GM12873 (cell line): ENCODE measurements around the gene ADCY10.

Experiments used
- CTCF ChIP-seq: IDR thresholded peaks from 2 replicates; pipeline ENCODE4 v1.5.1; 2012; ENCODE audit warnings: low read depth, mild to moderate bottlenecking, moderate library complexity, low read length, control low read depth; ENCODE audit not compliant: insufficient read depth; ENCODE audit errors: missing control alignments

Gene ADCY10

DNA sequence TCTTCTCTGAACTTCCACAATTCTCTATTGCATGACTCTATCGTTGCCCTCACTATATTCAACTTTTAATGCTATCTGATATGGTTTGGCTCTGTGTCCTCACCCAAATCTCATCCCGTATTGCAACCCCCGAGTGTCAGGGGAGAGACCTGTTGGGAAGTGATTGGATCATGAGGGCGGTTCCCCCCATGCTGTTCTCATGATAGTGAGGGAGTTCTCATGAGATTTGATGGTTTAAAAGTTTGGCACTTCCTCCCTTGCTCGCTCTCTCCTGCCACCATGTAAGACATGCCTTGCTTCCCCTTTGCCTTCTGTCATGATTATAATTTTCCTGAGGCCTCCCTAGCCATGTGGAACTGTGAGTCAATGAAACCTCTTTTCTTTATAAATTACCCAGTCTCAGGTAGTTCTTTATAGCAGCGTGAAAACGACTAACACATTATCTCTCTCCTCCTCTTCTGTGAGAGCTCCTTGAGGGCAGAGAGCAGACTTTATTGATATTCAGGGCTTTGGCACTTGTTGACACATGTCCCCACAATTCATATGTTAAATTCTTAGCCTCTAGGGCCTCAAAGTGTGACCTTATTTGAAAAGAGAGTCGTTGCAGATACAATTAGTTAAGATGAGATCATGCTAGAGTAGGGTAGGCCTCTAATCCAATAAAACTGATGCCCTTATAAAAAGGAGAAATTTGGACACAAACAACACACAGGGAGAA lies 52.1 kb downstream of the ADCY10 start:
- TF ChIP-seq CTCF: no peak

DNA sequence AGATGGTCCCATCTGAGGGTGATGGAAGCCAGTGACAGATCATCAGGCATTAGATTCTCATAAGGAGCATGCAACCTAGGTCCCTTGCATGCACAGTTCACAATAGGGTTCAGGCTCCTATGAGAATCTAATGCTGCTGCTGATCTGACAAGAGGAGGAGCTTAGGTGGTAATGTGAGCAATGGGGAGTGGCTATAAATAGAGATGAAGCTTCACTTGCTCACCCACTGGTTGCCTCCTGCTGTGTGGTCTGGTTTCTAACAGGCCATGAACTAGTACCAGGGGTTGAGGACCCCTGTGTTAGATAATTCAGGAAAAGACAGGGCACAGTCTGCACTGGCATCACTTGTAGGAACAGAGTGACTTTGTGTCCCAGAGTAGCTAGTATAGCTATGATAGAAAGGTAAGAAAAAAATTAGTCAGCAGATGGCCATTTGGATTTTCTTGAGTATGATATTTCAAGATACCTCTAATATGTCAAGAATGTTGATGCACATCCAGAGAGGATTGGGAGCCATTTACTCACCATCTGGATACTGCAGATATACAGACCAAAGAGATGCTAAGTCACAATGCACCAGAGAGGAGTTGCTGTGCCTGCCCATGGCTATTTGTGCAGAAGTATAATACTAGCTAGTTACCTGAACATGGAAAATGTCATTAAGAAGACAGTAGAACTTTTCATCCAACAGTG lies 53.6 kb downstream of the ADCY10 start:
- no peak for TF ChIP-seq CTCF

DNA sequence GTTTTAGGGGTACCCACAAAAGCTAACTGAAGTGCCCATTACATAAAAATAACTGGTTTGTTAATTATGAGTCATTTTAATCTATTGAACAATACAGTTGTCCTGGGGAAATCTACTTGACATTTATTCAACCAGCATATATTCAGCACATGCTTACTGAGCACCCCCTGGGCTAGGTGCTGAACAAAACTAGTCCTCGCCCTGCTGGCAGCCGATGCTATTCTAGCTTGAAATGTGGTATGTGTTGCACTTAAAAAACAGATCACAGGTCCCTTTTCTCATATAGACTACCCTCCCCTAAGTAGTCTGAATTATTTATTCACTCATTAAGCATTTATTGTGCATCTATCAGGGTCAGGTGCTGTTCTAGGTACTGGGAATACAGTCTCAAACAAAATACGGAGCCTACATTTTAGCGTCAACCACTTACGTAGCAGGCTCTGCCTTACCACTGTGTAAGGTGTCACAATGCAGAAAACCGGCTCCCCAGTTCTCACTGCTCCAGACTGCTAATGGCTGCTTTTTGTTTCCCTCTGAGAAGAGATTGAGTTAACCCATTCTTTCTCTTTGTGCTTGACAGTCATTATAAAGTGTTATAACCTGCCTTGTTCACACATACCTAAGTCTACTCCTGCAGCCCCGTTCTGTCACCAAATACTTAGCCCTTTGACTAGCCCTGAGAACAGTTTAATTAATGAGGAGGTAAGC lies 57.1 kb downstream of the ADCY10 start:
- no peak for TF ChIP-seq CTCF

DNA sequence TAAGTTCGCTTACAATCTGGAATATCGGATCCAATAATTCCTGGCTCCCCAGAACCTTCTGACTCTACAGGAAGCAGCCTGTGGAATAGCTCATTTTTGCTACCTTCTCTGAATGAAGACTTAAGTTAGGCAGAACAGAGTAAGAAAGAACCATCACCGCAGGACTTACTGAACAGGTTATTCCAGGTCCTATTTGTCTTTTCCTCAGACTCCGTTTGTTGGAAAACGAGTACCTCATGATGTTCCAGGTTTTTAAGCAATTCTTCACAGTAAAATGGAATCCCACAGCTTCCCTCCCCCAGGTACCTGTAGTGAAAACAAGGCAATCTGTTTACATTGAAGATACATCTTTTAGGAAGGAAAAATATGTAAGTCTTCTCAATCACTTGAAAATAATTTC lies 59.8 kb downstream of the ADCY10 start:
- TF ChIP-seq CTCF: no peak

DNA sequence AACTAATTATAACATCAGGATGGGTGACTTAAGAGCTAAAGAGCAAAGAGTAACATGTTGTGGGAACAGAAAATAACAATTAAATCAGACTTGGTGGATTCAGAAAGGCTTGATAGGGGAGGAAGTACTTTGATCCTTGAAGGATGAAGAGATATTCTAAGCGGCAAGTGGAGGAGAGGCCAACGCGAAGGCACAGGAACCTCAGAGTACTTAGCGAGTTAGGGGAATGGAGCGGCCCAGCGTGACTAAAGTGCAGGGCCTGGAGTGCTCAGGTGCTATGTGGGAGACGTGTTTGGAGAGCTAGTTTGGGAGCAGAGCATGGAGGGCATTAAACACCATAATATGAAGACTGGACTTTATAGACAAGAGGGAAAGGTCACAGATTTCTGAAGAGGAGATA lies 64.3 kb downstream of the ADCY10 start:
- TF ChIP-seq CTCF: no peak

DNA sequence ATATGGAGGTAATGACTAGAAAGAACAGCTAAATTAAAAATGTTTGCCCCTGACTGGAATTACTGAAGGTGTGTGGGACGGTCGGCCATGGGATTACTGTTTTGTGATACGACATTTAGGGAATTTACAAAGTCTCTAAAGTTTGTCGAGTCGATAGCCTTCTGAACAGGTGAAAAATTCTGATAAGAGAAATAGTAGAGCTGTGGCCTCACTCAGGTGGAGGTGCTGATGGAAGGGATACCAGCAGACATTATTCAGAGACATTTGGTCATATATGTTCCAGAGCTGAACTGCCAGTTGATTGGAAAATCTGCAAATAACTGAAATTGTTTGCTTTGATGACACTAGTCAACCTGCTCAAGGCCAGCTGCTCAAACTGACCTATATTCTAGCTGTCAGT lies 71.1 kb downstream of the ADCY10 start:
- no peak for TF ChIP-seq CTCF

DNA sequence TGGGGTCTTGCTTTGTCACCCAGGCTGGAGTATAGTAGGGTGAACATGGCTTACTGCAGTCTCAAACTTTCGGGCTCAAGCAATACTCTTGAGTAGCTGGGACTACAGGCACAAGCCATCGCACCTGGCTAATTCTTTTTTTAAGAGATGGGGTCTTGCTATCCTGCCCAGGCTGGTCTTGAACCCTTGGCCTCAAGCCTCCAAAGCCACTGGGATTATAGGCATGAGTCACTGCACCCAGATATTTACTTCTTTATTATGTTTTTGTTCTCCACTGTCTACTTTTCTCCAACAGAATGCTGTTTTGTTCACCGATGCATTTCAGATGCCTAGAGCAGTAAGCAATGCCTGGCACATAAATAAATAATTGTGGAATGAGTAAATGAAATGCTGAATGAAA lies 72.4 kb downstream of the ADCY10 start:
- no peak for TF ChIP-seq CTCF
